Measurements from ENCODE around the gene SKI. TPM values are rescaled to one million over a fixed set of nuclear protein-coding genes. Genes with fewer than 3 reads are reported as not detected.

SKI gene
- total RNA-seq, 1 donor from 2014 or later: 110 TPM

- H3K36me3 Mint-ChIP-seq: peaks cover 2% of the 10 kb centered on the region
- H3K4me3 Mint-ChIP-seq: no peak overlapping the region
- H3K27me3 Mint-ChIP-seq (ENCODE audit: low read depth): no peaks in the 10 kb centered on the region
- no peak overlapping the region for H3K27ac Mint-ChIP-seq
- H3K9me3 Mint-ChIP-seq: no peaks in the 10 kb centered on the region
- peaks cover 54% of the 10 kb centered on the region for H3K4me1 Mint-ChIP-seq
- DNase-seq (ENCODE audit: low spot score in 2 of 2, unreplicated experiment in 2 of 2): no peak
- no peak for TF ChIP-seq CTCF (IDR thresholded peaks at IDR 0.05; ENCODE audit: unreplicated experiment)
Observed at GRCh38 chr1:2238361-2239012, 10.4 kb downstream of the SKI start.

GRCh38 chr1:2239013-2239370, 10.9 kb downstream of the SKI start:
- Mint-ChIP-seq H3K9me3 (no peaks in the 10 kb centered on the region), H3K27ac (peak overlapping the region; percentile 87), H3K27me3 (ENCODE audit: low read depth) (no peaks in the 10 kb centered on the region), H3K4me3 (no peak overlapping the region), H3K36me3 (peaks cover 2% of the 10 kb centered on the region), H3K4me1 (peaks cover 49% of the 10 kb centered on the region)
- no peak for DNase-seq (ENCODE audit: low spot score in 2 of 2, unreplicated experiment in 2 of 2)
- no peak for TF ChIP-seq CTCF (IDR thresholded peaks at IDR 0.05; ENCODE audit: unreplicated experiment)

GRCh38 chr1:2239384-2239985, 11.4 kb downstream of the SKI start:
- Mint-ChIP-seq H3K27ac (peak overlapping the region; percentile 87), H3K9me3 (no peaks in the 10 kb centered on the region), H3K27me3 (ENCODE audit: low read depth) (no peaks in the 10 kb centered on the region), H3K36me3 (peaks cover 2% of the 10 kb centered on the region), H3K4me1 (peaks cover 44% of the 10 kb centered on the region), H3K4me3 (peak overlapping the region; percentile 14)
- TF ChIP-seq CTCF (IDR thresholded peaks at IDR 0.05; ENCODE audit: unreplicated experiment): no peak
- no peak for DNase-seq (ENCODE audit: low spot score in 2 of 2, unreplicated experiment in 2 of 2)

GRCh38 chr1:2240270-2241156, 12.4 kb downstream of the SKI start:
- Mint-ChIP-seq H3K27ac (peak overlapping the region; percentile 87), H3K4me3 (peak overlapping the region; percentile 25), H3K9me3 (no peaks in the 10 kb centered on the region), H3K4me1 (peaks cover 38% of the 10 kb centered on the region), H3K36me3 (peaks cover 2% of the 10 kb centered on the region), H3K27me3 (ENCODE audit: low read depth) (no peaks in the 10 kb centered on the region)
- no peak for TF ChIP-seq CTCF (IDR thresholded peaks at IDR 0.05; ENCODE audit: unreplicated experiment)
- DNase-seq (ENCODE audit: low spot score in 2 of 2, unreplicated experiment in 2 of 2): peak in 1 of 2 experiments; percentile 76

GRCh38 chr1:2241820-2242219, 13.7 kb downstream of the SKI start:
- Mint-ChIP-seq H3K9me3 (no peaks in the 10 kb centered on the region), H3K27me3 (ENCODE audit: low read depth) (no peaks in the 10 kb centered on the region), H3K4me1 (peaks cover 38% of the 10 kb centered on the region), H3K4me3 (no peak overlapping the region), H3K27ac (peak overlapping the region; percentile 32), H3K36me3 (peaks cover 2% of the 10 kb centered on the region)
- no peak for DNase-seq (ENCODE audit: low spot score in 2 of 2, unreplicated experiment in 2 of 2)
- TF ChIP-seq CTCF (IDR thresholded peaks at IDR 0.05; ENCODE audit: unreplicated experiment): no peak
